ENCODE results near the gene KRT38.

The KRT38 gene

DNA sequence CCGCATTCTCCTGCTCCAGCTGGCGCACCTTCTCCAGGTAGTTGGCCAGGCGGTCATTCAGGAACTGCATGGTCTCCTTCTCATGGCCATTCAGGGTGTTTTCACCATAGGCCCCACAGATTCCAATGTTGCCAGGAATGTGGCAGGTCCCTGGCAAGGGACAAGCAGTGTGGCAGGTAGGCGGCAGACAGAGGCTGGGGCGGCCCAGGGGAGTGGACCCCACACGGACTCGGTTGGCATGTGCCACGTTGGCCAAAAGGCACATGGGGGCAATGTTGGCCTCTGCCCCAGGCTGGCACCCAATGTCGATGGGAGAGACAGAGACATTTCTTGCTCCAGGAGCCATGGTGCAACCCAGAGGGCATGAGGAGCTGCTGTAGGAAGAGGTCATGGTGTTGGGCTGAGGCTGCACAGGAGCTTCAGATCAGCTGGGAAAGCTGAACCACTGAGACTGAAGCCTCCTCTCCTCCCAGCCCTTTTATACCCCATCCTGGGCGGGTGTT is at the start of gene KRT38:
KRT38 (minus strand) TSS at position 453 of the 503 bp plus-strand sequence; CDS start at position 391, 62 bp downstream.
- Histone ChIP-seq H2AFZ (ENCODE audit: low read depth, low read length) (no peak within 1 kb of the TSS), H3K36me3 (ENCODE audit: insufficient read depth, low read length) (no peaks in the 10 kb centered on the region), H3K4me3 (ENCODE audit: low read length) (no peak within 1 kb of the TSS), H3K4me1 (ENCODE audit: insufficient read depth, low read length) (no peaks in the 10 kb centered on the region), H3K27me3 (ENCODE audit: insufficient read depth, low read length) (peaks cover 2% of the 10 kb centered on the region), H3K9me3 (ENCODE audit: low read length) (no peaks in the 10 kb centered on the region)

DNA sequence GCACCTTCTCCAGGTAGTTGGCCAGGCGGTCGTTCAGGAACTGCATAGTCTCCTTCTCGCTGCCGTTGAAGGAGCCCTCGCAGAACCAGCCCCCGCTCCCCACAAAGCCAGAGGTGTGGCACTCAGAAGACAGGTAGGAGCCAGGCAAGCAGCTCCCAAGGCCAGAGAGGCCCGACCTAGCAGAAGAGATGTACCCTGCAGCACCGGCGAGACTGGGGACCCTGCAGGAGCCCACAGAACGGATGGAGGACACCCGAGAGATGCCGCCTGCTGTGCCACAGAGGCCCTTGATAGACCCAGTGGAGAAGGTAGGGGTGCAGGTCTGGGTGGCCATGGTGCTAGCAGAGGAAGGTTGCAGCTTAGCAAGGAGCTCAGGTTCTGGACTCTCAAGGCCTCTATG is 48.7 kb upstream of the KRT38 start, which contains the start of gene KRT36:
KRT36 (minus strand) TSS at position 380 of the 400 bp plus-strand sequence; CDS start at position 334, 46 bp downstream.
- no peaks in the 10 kb centered on the region for H3K36me3 ChIP-seq (ENCODE audit: insufficient read depth, low read length)
- peaks cover under 1% of the 10 kb centered on the region for H3K27me3 ChIP-seq (ENCODE audit: insufficient read depth, low read length)
- no peaks in the 10 kb centered on the region for H3K4me1 ChIP-seq (ENCODE audit: insufficient read depth, low read length)
- H2AFZ ChIP-seq (ENCODE audit: low read depth, low read length) = no peak within 1 kb of the TSS
- no peaks in the 10 kb centered on the region for H3K9me3 ChIP-seq (ENCODE audit: low read length)
- no peak within 1 kb of the TSS for H3K4me3 ChIP-seq (ENCODE audit: low read length)

DNA sequence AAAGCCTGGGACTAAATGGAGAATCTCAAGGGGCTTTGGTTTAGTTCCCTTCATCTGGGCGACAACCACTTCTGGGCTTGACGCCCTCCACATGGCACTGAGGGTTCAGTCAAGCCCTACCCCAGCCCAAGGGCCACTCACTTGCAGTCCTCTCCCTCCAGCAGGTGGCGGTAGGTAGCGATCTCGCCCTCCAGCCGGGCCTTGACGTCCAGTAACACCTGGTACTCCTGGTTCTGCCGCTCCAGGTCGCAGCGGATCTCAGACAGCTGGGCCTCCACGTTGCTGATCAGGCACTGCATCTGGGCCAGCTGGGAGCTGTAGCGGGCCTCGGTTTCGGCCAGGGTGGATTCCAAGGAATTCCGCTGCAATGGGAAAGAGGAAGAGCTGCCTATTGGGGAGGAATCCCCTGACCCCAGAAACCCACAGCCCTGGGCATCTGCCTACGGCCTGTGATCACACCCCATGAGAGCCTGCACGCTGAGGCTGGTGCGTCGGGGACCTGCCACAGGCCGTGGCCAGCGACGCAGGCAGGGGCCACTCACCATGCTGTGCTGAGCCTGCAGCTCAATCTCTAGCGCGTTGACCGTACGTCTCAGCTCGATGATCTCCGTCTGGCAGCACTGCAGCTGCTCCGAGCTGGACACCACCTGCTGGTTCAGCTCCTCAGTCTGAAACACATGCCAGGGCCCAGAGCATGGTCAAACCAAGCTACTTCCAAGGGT is 46.2 kb upstream of the KRT38 start:
- Histone ChIP-seq H3K9me3 (ENCODE audit: low read length) (no peaks in the 10 kb centered on the region), H2AFZ (ENCODE audit: low read depth, low read length) (no peak overlapping the region), H3K4me1 (ENCODE audit: insufficient read depth, low read length) (no peaks in the 10 kb centered on the region), H3K36me3 (ENCODE audit: insufficient read depth, low read length) (no peaks in the 10 kb centered on the region), H3K4me3 (ENCODE audit: low read length) (no peak overlapping the region), H3K27me3 (ENCODE audit: insufficient read depth, low read length) (peaks cover 3% of the 10 kb centered on the region)

DNA sequence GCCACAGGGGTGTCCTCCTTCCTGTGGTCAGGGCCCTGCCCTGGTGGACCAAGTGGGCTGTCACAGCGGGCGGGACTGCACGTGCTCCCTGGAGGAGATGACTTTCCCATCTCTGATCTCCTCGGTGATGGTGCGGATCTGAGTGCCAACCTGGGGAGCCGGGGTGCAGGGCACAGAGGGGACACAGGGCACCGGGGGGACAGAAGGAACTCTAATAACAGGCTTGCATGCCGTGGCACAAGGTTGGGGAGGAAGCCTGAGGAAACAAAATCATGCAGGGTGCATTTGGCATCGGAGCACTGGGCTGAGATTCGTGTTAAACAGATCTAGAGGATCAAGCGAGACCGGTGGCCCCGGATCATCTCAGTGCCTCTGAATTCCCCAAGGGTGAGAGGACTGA is 45.5 kb upstream of the KRT38 start:
- H3K36me3 ChIP-seq (ENCODE audit: insufficient read depth, low read length) = no peaks in the 10 kb centered on the region
- peaks cover 3% of the 10 kb centered on the region for H3K27me3 ChIP-seq (ENCODE audit: insufficient read depth, low read length)
- H2AFZ ChIP-seq (ENCODE audit: low read depth, low read length) = no peak overlapping the region
- H3K4me1 ChIP-seq (ENCODE audit: insufficient read depth, low read length) = no peaks in the 10 kb centered on the region
- no peak overlapping the region for H3K4me3 ChIP-seq (ENCODE audit: low read length)
- no peaks in the 10 kb centered on the region for H3K9me3 ChIP-seq (ENCODE audit: low read length)

DNA sequence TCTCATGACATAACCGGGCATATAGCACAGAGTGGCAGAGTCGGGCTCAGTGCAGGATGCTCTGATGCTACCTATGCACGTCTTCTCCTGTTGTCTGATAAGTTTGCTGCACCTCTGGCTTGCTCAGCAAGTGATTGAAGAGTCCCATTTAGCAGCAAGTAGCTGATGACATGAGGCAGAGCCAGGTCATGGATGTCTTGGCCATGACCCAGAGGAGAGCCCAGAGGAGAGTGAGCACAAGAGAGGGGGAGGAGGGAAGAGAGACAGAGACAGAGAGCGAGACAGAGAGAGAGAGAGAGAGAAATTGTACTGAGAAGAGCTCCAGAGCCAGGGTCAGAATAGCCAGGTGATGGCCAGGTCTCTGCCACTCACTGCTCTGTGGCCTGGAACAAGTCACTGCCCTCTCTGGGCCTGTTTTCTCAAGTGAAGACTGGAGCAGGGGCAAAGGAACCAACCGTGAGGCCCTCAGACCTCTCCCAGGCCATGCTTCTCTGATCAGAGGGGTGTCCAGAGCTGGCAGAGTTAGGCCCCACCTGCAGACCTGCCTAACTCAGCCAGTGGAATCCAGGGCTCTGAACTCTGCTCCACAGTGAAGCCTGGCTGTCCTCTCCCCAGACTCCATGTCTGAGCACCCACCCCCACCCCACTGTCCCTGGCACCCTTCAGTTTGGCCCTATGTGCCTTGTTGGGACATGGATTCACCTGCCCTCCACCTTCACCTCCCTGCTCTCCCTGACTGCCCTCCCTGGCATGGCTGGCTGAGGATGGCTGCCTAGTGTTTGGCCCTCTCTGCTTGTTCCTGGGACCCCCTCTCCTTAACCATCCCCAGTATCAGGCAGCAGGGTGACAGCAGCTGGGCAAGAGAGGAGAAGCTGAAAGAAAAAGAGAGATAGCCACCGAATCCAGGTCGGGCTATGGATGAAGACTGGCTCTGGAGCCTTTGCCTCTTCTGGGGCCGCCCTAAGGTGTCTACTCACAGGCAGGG is 44.4 kb upstream of the KRT38 start:
- no peak overlapping the region for H3K4me3 ChIP-seq (ENCODE audit: low read length)
- no peak overlapping the region for H2AFZ ChIP-seq (ENCODE audit: low read depth, low read length)
- peaks cover 3% of the 10 kb centered on the region for H3K27me3 ChIP-seq (ENCODE audit: insufficient read depth, low read length)
- no peaks in the 10 kb centered on the region for H3K9me3 ChIP-seq (ENCODE audit: low read length)
- no peaks in the 10 kb centered on the region for H3K36me3 ChIP-seq (ENCODE audit: insufficient read depth, low read length)
- H3K4me1 ChIP-seq (ENCODE audit: insufficient read depth, low read length) = no peaks in the 10 kb centered on the region

DNA sequence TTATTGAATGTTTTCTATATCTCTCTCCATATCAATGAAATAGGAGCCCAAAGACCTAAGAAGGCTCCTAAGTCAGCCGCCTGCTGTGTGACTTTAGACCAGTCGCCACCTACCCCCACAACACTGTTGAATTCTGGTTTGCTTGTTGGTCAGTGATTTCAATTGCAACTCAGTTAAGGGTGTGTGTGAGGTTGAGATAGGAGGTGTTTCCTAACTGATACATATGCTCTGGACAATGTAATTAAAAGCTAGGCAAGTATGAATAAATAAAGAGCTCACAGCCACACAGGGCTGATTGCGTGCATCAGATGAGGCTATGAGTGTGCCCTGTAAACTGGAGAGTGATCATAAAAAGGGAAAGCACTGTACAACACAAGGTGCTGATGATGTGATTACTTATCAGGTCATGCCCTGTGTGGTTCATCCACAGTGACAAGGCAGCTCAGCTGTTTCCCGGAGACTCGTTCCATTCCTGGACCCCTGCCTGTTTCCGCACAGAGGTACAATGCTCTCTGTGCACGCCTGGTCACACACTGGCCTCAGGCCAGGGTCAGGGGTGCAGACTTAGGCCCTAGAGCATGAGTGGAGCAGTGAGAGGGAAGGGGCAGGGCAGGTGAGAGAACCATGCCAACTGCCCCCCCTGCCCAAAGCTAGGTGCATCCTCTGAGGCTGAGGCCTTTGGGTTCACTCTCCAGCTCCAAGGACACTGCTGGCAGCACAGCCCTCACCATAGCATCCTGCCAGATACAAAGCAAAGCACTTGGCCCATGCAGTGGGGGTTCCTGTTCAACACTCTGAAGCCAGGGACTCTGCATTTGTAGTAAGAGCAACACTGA is 43.4 kb upstream of the KRT38 start:
- no peaks in the 10 kb centered on the region for H3K9me3 ChIP-seq (ENCODE audit: low read length)
- H3K36me3 ChIP-seq (ENCODE audit: insufficient read depth, low read length) = no peaks in the 10 kb centered on the region
- no peak overlapping the region for H3K4me3 ChIP-seq (ENCODE audit: low read length)

DNA sequence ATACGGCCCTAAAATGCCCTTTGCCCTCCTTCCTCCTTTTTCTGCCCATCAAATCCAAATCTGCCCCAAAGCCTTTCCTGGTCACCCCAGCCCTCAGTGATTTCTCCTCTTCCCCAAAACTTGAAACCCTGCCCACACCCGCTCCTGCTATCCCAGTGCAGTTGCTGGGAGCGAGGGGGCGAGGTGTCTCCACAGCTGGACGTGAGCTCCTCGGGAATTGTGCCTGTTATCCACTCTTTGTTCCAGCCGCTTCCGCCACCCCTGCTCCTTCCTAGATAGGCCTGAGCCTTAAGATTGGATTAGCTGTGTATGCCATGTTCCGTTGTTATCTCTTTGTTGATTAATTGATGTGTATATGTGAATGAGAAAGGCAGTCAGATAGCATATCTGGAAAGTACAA is 42.7 kb upstream of the KRT38 start:
- Histone ChIP-seq H3K9me3 (ENCODE audit: low read length) (no peaks in the 10 kb centered on the region), H2AFZ (ENCODE audit: low read depth, low read length) (no peak overlapping the region), H3K4me3 (ENCODE audit: low read length) (no peak overlapping the region), H3K36me3 (ENCODE audit: insufficient read depth, low read length) (no peaks in the 10 kb centered on the region), H3K27me3 (ENCODE audit: insufficient read depth, low read length) (peaks cover 3% of the 10 kb centered on the region), H3K4me1 (ENCODE audit: insufficient read depth, low read length) (no peaks in the 10 kb centered on the region)

More for the DNA sequence above, 43.4 kb upstream of the KRT38 start:
- Histone ChIP-seq H3K27me3 (ENCODE audit: insufficient read depth, low read length) (peaks cover 3% of the 10 kb centered on the region), H2AFZ (ENCODE audit: low read depth, low read length) (no peak overlapping the region), H3K4me1 (ENCODE audit: insufficient read depth, low read length) (no peaks in the 10 kb centered on the region)

DNA sequence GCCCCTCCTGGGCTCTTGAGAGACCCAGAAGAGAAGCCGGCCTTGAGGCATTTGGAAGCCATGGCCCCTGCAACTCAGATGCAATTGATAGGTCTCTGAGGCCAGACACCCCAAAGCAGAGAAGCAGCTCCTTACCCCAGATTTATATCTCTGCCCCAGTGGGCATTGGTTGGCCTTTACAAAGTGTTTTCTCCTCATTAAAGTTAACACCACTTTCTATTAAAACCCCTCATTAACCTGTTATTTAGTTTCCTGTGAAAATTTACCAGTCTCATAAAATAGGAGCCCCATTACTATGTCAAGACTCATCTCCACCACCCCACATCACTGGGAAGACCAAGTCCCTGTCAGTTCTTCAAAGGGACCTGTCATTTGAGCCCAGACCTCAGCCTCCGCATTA is 40.3 kb upstream of the KRT38 start, which contains the start of gene KRT35:
KRT35 (minus strand) TSS at position 116 of the 400 bp plus-strand sequence; CDS start at position 62, 54 bp downstream.
- Histone ChIP-seq H2AFZ (ENCODE audit: low read depth, low read length) (no peak within 1 kb of the TSS), H3K9me3 (ENCODE audit: low read length) (no peaks in the 10 kb centered on the region), H3K27me3 (ENCODE audit: insufficient read depth, low read length) (peaks cover 3% of the 10 kb centered on the region), H3K4me1 (ENCODE audit: insufficient read depth, low read length) (no peaks in the 10 kb centered on the region), H3K4me3 (ENCODE audit: low read length) (no peak within 1 kb of the TSS), H3K36me3 (ENCODE audit: insufficient read depth, low read length) (no peaks in the 10 kb centered on the region)

DNA sequence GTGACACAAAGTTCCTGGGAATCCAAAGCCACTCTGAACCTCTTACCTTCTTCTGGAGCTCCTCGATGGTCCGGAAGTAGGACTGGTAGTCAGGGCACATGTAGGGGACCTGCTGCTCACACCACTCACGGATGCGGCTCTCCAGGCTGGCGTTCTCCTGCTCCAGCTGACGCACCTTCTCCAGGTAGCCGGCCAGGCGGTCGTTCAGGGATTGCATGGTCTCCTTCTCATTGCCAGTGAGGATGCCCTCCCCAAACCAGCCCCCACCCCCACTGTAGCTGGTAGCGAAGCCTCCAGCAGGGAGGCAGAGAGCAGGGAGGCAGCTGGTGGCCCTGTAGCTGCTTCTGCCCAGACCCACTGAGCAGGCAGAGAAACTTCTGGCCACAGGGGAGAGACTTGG is 39.8 kb upstream of the KRT38 start:
- peaks cover 3% of the 10 kb centered on the region for H3K27me3 ChIP-seq (ENCODE audit: insufficient read depth, low read length)
- H3K36me3 ChIP-seq (ENCODE audit: insufficient read depth, low read length) = no peaks in the 10 kb centered on the region
- H3K4me3 ChIP-seq (ENCODE audit: low read length) = no peak overlapping the region
- H3K9me3 ChIP-seq (ENCODE audit: low read length) = no peaks in the 10 kb centered on the region
- no peak overlapping the region for H2AFZ ChIP-seq (ENCODE audit: low read depth, low read length)
- no peaks in the 10 kb centered on the region for H3K4me1 ChIP-seq (ENCODE audit: insufficient read depth, low read length)

DNA sequence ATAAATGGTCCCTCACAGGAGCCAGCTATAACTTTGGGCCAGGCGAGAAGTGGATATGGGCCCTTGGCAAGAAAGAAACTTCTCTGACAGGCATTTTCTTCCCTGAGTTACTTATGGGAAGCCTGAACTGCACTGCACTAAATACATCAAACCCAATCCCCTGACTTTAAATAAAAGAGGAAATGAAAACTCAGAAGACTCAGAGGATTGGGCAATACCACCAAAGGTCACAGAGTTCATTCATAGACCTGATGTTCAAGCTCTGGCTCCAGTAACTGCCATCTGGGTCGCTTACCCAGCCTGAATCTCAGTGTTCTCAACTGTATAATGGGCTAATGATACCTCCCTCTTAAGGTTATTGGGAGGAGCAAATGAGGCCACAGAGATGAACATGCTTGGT is 39.4 kb upstream of the KRT38 start:
- no peaks in the 10 kb centered on the region for H3K36me3 ChIP-seq (ENCODE audit: insufficient read depth, low read length)
- H3K4me1 ChIP-seq (ENCODE audit: insufficient read depth, low read length) = no peaks in the 10 kb centered on the region
- H3K9me3 ChIP-seq (ENCODE audit: low read length) = no peaks in the 10 kb centered on the region
- no peak overlapping the region for H2AFZ ChIP-seq (ENCODE audit: low read depth, low read length)
- peaks cover 3% of the 10 kb centered on the region for H3K27me3 ChIP-seq (ENCODE audit: insufficient read depth, low read length)
- no peak overlapping the region for H3K4me3 ChIP-seq (ENCODE audit: low read length)

DNA sequence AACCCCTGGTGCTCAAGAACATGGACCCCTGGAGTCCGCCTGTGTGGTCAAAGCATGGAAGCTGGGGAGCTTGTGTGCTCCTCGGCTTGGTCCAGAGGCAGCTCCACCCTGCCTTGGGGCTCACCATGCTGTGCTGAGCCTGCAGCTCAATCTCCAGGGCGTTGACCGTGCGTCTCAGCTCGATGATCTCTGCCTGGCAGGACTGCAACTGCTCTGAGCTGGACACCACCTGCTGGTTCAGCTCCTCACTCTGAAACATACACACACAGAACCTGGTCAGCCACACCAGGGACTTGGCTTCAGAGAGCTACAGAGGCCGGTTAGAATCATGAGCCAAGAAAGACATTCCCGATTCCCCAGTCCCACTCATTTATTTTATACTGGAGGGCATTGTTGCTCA is 37.5 kb upstream of the KRT38 start:
- Histone ChIP-seq H3K4me3 (ENCODE audit: low read length) (no peak overlapping the region), H3K36me3 (ENCODE audit: insufficient read depth, low read length) (no peaks in the 10 kb centered on the region), H2AFZ (ENCODE audit: low read depth, low read length) (no peak overlapping the region), H3K9me3 (ENCODE audit: low read length) (no peaks in the 10 kb centered on the region), H3K27me3 (ENCODE audit: insufficient read depth, low read length) (peaks cover 7% of the 10 kb centered on the region), H3K4me1 (ENCODE audit: insufficient read depth, low read length) (no peaks in the 10 kb centered on the region)

Data from neuron (in vitro differentiated cells).